Choroid plexus epithelial cell (primary cell): ENCODE measurements around the gene CAMK1D.

Experiments used
- DNase-seq: peaks from one replicate; pipeline ENCODE4 v3.0.0-alpha.2; 2010; ENCODE audit warnings: low read depth
- H3K4me3 ChIP-seq: 2 replicates; pipeline ENCODE4 v1.5.1; 2011; ENCODE audit warnings: low read depth, mild to moderate bottlenecking, control low read depth, low read length, moderate library complexity
- TF ChIP-seq, protein P1 (sequence below): conservative IDR thresholded peaks from 2 replicates; pipeline ENCODE4 v1.5.1; 2011; ENCODE audit warnings: low read depth, mild to moderate bottlenecking, control low read depth, inconsistent platforms, low read length, moderate library complexity

CAMK1D gene

GRCh38 chr10:12645449-12645848, 296.1 kb downstream of the CAMK1D start:
- DNase-seq: no peak
- TF ChIP-seq, protein P1, sequence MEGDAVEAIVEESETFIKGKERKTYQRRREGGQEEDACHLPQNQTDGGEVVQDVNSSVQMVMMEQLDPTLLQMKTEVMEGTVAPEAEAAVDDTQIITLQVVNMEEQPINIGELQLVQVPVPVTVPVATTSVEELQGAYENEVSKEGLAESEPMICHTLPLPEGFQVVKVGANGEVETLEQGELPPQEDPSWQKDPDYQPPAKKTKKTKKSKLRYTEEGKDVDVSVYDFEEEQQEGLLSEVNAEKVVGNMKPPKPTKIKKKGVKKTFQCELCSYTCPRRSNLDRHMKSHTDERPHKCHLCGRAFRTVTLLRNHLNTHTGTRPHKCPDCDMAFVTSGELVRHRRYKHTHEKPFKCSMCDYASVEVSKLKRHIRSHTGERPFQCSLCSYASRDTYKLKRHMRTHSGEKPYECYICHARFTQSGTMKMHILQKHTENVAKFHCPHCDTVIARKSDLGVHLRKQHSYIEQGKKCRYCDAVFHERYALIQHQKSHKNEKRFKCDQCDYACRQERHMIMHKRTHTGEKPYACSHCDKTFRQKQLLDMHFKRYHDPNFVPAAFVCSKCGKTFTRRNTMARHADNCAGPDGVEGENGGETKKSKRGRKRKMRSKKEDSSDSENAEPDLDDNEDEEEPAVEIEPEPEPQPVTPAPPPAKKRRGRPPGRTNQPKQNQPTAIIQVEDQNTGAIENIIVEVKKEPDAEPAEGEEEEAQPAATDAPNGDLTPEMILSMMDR: no peak
- H3K4me3 ChIP-seq: no peak overlapping the region

DNA sequence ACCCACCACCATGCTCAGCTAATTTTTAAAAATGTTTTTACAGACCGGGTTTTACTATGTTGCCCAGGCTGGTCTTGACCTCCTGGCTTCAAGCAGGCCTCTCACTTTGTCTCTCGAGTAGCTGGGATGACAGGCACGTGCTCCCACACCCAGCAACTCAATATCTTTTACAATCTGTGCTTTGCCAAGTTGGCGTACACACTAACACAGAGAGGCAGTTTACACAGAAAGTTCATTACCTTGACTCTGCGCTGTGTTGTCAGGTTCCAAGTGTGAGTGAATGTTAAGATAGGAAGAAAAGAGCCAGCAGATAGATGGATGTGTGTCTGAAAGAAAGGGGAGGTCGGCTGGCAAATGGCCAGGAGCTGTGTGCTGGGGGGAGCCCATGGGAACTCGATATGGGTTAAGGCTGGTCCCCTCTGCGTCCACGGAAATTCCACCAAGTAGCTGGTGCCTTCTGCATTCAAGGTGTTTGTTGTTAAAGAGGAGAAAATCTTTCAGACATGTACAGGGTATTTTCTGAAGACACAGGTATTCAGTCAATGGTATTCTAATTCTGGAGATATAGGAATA, 299.8 kb downstream of the CAMK1D start:
- TF ChIP-seq, protein P1: no peak
- H3K4me3 ChIP-seq: no peak overlapping the region
- DNase-seq: no peak

DNA sequence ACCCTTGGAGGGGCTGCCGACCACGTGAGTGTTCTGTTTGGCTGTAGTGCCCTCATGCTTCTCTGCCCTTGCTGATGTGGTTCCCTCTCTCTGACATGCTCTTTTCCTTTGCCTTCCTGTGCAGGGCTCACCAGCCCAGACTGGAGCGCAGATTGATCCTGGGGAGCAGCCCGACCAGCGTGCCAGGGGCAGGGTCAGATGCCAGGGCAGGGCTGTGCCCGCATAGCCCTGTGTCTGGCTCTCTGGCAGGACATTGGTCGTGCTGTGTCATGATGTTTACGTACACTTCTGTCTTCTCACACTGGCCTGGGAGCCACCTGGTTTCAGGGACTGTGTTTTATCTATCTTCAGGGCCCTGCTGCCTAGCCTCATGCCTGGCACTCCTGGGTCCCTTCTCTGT, 300.8 kb downstream of the CAMK1D start:
- no peak for DNase-seq
- H3K4me3 ChIP-seq: no peak overlapping the region
- TF ChIP-seq, protein P1: no peak

GRCh38 chr10:12650538-12651298, 301.4 kb downstream of the CAMK1D start:
- no peak for DNase-seq
- TF ChIP-seq, protein P1: no peak
- H3K4me3 ChIP-seq: no peak overlapping the region

DNA sequence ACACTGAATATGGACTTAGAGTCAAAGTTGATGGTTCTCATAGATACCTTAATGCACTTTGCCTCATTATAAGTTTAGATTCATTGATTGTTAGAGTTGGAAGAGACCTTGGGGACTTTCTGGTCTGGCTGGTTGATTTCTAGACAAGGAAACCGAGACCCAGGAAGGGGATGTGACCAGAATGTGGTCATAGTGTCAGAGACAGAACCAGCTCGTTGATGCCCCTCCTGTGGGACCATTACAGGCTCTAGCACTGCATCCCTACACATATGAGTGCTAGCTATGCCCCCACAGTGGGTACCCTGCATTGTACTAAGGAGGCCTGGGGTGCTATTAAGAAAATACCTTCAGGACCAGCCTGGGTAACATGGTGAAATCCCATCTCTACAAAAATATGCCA, 306.6 kb downstream of the CAMK1D start:
- H3K4me3 ChIP-seq: no peak overlapping the region
- DNase-seq: no peak
- TF ChIP-seq, protein P1: no peak

DNA sequence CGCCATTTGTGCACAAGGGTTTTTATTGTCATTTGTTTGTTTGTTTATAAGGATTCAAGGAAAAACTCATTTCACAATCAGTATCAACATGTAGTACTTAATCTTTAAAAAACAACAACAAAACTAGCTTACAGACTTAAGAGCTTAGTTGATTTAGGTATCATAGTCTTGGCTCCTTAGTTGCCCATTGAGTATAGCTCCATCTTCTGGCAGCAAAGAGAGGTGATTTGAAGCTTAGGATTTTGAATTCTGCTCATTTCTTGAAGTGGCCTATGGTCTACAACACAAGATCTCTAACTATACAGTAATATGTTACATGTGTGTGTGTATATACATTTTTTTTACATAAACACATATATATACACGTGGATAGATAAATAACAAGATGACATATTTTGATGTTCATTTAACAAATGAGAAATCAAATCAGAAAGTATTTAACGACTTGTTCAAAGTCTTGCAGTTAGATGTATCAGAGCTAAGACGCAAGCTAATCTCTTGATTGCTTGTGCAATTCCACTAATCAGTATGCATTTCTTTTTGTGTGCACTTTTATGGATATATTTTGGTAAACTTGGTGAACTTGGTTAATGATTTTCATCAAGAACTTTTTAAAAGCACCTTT, 307.3 kb downstream of the CAMK1D start:
- no peak overlapping the region for H3K4me3 ChIP-seq
- peak; percentile 88 for DNase-seq
- TF ChIP-seq, protein P1: peak; percentile 84
